ENCODE results near the gene CD83. TPM values are rescaled to one million over a fixed set of nuclear protein-coding genes. Genes with fewer than 3 reads are reported as not detected.

Gene CD83
- total and polyA plus RNA-seq, 9 of the 15 experiments (the other 6 are each of a cell fraction or from before 2014, with no cell fraction given): 2.5 to 4.1 (median 3.4) TPM

GRCh38 chr6:14174996-14175395 lies 57.4 kb downstream of the CD83 start (continued):
- TF ChIP-seq, protein P1, sequence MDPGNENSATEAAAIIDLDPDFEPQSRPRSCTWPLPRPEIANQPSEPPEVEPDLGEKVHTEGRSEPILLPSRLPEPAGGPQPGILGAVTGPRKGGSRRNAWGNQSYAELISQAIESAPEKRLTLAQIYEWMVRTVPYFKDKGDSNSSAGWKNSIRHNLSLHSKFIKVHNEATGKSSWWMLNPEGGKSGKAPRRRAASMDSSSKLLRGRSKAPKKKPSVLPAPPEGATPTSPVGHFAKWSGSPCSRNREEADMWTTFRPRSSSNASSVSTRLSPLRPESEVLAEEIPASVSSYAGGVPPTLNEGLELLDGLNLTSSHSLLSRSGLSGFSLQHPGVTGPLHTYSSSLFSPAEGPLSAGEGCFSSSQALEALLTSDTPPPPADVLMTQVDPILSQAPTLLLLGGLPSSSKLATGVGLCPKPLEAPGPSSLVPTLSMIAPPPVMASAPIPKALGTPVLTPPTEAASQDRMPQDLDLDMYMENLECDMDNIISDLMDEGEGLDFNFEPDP (CRISPR knock-in tag; IDR thresholded peaks at IDR 0.05): no peak
- TF ChIP-seq, protein P2, sequence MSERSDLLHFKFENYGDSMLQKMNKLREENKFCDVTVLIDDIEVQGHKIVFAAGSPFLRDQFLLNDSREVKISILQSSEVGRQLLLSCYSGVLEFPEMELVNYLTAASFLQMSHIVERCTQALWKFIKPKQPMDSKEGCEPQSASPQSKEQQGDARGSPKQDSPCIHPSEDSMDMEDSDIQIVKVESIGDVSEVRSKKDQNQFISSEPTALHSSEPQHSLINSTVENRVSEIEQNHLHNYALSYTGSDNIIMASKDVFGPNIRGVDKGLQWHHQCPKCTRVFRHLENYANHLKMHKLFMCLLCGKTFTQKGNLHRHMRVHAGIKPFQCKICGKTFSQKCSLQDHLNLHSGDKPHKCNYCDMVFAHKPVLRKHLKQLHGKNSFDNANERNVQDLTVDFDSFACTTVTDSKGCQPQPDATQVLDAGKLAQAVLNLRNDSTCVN (CRISPR knock-in tag; IDR thresholded peaks at IDR 0.05): no peak
- TF ChIP-seq PRPF4 (IDR thresholded peaks at IDR 0.05; ENCODE audit: insufficient read depth, low read depth, low read length, poor library complexity, severe bottlenecking) (no peak), ZBTB17 (CRISPR knock-in tag; IDR thresholded peaks at IDR 0.05) (no peak), ZNF431 (CRISPR knock-in tag; IDR thresholded peaks at IDR 0.05) (no peak), RFX1 (IDR thresholded peaks at IDR 0.05) (no peak), PRDM10 (IDR thresholded peaks at IDR 0.05; ENCODE audit: partially characterized antibody) (no peak)

All from K562 (cell line).